ENCODE data around the gene PRTFDC1.

The PRTFDC1 gene

DNA sequence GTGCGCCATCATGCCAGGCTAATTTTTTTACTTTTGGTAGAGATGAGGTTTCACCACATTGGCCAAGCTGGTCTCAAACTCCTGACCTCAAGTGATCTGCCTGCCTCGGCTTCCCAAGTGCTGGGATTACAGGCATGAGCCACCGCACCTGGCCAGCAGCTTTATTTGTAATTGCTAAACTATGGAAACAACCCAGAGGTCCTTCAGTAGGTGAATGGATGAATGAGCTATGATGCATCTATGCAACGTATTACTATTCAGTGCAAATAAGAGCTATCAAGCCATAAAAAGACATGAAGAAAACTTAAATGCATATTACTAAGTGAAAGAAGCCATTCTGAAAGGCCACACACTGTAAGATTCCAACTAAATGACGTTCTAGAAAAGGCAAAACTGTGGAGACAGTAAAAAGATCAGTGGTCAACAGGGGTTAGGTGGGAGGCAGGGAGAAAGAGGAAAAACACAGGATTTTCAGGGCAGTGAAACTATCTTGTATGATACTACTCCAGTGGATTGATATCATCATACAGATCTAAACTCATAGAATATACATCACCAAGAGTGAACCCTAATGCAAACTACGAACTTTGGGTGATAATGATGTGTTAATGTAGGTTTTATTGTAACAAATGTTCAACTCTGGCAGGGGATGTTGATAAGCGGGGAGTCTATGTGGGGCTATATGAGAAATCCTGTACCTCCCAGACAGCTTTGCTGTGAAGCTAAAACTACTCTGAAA lies 66.7 kb downstream of the PRTFDC1 start:
- Histone ChIP-seq H3K27me3 (ENCODE audit: control insufficient read depth, insufficient read depth, low read length) (no peaks in the 10 kb centered on the region), H3K36me3 (ENCODE audit: control insufficient read depth, insufficient read depth, low read length) (no peaks in the 10 kb centered on the region), H3K9me3 (ENCODE audit: control insufficient read depth, insufficient read depth, low read depth, low read length) (no peaks in the 10 kb centered on the region), H3K27ac (ENCODE audit: low read depth, low read length) (no peak overlapping the region), H3K4me3 (ENCODE audit: low read depth, low read length) (no peak overlapping the region), H3K4me1 (ENCODE audit: control insufficient read depth, insufficient read depth, low read length) (peaks cover 4% of the 10 kb centered on the region; the same call in 1 of the 2 replicates), H3K9ac (ENCODE audit: low read length) (no peak overlapping the region)

DNA sequence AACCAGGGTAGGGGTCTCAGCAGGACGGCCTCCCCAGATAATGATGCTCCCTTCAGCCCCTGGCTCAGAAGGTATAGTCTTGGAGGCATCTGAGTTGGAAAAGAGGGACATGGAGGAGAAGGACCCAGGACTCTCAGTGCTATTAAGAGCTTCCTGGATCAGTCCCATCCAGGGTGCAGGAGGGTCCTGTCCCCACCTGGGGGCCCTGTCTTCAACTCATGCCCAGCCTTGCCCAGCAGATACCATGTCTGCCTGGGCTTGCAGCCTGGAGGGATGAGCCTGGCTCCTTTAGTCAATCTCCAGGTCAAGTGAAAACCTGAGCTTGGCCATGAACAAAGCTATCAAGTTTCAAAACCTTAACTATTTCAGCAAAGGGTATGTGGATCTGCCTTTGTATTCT lies 67.6 kb downstream of the PRTFDC1 start:
- no peak overlapping the region for H3K9ac ChIP-seq (ENCODE audit: low read length)
- no peaks in the 10 kb centered on the region for H3K9me3 ChIP-seq (ENCODE audit: control insufficient read depth, insufficient read depth, low read depth, low read length)
- H3K27ac ChIP-seq (ENCODE audit: low read depth, low read length): no peak overlapping the region
- peaks cover 4% of the 10 kb centered on the region; the same call in 1 of the 2 replicates for H3K4me1 ChIP-seq (ENCODE audit: control insufficient read depth, insufficient read depth, low read length)
- no peaks in the 10 kb centered on the region for H3K27me3 ChIP-seq (ENCODE audit: control insufficient read depth, insufficient read depth, low read length)
- no peak overlapping the region for H3K4me3 ChIP-seq (ENCODE audit: low read depth, low read length)
- H3K36me3 ChIP-seq (ENCODE audit: control insufficient read depth, insufficient read depth, low read length): no peaks in the 10 kb centered on the region

DNA sequence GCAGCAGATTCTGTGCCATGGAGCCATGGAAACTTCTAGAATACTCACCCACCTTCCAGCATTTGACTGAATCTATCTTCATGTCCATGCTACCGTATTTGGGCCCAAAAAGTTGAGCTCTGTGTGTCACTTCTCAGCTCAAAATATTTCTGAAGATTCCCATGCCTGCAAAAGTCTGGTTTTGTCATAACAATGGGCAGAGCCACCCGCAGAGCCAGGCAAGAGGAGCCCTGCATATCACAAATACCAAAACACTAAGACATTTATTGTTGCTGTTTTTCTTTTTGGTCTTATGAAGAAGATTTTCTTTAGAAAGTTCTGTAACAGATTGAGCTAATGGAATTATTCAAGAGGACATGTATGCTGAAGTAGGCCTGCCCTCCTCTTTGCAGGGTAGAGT lies 68.1 kb downstream of the PRTFDC1 start:
- Histone ChIP-seq H3K9me3 (ENCODE audit: control insufficient read depth, insufficient read depth, low read depth, low read length) (no peaks in the 10 kb centered on the region), H3K27ac (ENCODE audit: low read depth, low read length) (no peak overlapping the region)

DNA sequence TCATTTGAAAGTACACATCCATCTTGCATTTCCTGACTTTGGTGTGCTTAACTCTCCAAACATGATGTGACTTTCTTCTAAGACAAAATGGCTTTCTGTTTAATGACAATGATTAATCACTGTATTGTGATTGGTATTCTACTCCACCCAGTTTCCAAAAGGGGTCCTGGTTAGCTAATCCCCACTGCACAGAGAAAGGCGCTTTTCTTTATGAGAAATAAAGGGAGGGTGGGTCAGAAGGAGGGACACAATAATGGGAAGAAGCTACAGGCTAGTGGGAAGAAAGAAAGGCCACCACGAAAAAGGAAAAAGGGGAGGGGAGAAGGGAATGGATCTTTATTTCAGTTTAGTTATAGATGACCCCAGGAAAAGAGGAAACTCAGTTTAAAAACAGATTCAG lies 69.2 kb downstream of the PRTFDC1 start:
- H3K36me3 ChIP-seq (ENCODE audit: control insufficient read depth, insufficient read depth, low read length): no peaks in the 10 kb centered on the region
- no peaks in the 10 kb centered on the region for H3K9me3 ChIP-seq (ENCODE audit: control insufficient read depth, insufficient read depth, low read depth, low read length)
- no peak overlapping the region for H3K9ac ChIP-seq (ENCODE audit: low read length)
- H3K27ac ChIP-seq (ENCODE audit: low read depth, low read length): no peak overlapping the region
- peaks cover 4% of the 10 kb centered on the region; the same call in 1 of the 2 replicates for H3K4me1 ChIP-seq (ENCODE audit: control insufficient read depth, insufficient read depth, low read length)
- no peak overlapping the region for H3K4me3 ChIP-seq (ENCODE audit: low read depth, low read length)
- H3K27me3 ChIP-seq (ENCODE audit: control insufficient read depth, insufficient read depth, low read length): no peaks in the 10 kb centered on the region

More for the DNA sequence above, 68.1 kb downstream of the PRTFDC1 start:
- H3K9ac ChIP-seq (ENCODE audit: low read length): no peak overlapping the region
- H3K27me3 ChIP-seq (ENCODE audit: control insufficient read depth, insufficient read depth, low read length): no peaks in the 10 kb centered on the region
- peaks cover 4% of the 10 kb centered on the region; the same call in 1 of the 2 replicates for H3K4me1 ChIP-seq (ENCODE audit: control insufficient read depth, insufficient read depth, low read length)
- no peaks in the 10 kb centered on the region for H3K36me3 ChIP-seq (ENCODE audit: control insufficient read depth, insufficient read depth, low read length)
- no peak overlapping the region for H3K4me3 ChIP-seq (ENCODE audit: low read depth, low read length)

DNA sequence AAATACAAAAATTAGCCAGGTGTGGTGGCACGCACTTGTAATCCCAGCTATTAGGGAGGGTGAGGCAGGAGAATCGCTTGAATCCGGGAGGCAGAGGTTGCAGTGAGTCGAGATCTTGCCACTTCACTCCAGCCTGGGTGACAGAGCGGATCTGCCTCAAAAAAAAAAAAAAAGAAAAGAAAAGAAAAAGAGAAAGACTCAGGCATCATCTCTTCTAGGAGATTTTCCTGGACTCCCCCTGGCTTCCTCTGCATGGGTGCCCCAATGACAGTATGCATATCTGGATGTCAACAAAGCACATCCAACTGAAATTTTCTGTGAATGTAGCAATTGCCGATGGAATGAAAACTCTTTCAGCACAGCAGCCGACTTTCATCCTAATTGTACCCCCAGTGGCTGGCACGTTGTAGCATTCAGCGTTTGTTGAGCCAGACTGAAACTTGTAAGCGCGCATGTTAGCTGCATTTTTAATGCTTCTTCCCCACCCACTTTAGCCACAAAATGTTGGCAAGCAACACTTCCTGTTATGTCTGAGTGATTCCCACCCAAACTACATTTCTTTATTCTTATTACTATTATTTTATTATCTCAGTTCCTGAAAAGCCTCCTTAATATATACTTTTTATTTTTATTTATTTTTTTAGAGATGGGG lies 70.2 kb downstream of the PRTFDC1 start:
- H3K36me3 ChIP-seq (ENCODE audit: control insufficient read depth, insufficient read depth, low read length): no peaks in the 10 kb centered on the region
- H3K9me3 ChIP-seq (ENCODE audit: control insufficient read depth, insufficient read depth, low read depth, low read length): no peaks in the 10 kb centered on the region
- H3K27me3 ChIP-seq (ENCODE audit: control insufficient read depth, insufficient read depth, low read length): no peaks in the 10 kb centered on the region
- H3K9ac ChIP-seq (ENCODE audit: low read length): no peak overlapping the region
- H3K4me3 ChIP-seq (ENCODE audit: low read depth, low read length): no peak overlapping the region
- no peak overlapping the region for H3K27ac ChIP-seq (ENCODE audit: low read depth, low read length)
- peaks cover 4% of the 10 kb centered on the region; the same call in 1 of the 2 replicates for H3K4me1 ChIP-seq (ENCODE audit: control insufficient read depth, insufficient read depth, low read length)

DNA sequence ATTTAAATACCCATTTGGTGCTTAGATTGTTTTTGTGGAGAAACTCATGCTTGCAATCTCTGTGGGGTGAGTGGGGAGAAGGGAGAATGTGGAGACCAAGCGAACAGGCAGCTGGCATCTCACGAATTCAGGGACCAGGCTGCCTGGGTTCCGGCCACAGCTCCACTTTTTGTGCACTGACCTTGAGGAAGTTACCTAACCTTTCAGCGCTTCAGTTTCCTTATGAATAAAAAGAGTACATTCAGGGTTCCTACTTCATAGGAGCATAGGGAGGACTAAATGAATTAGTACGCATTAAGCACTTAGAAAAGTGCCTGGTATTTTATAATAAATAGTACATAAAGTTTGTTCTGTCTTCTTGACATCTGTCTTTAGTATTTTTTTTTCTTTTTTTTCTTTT lies 72.5 kb downstream of the PRTFDC1 start:
- Histone ChIP-seq H3K9ac (ENCODE audit: low read length) (no peak overlapping the region), H3K36me3 (ENCODE audit: control insufficient read depth, insufficient read depth, low read length) (no peaks in the 10 kb centered on the region), H3K9me3 (ENCODE audit: control insufficient read depth, insufficient read depth, low read depth, low read length) (peaks cover 5% of the 10 kb centered on the region), H3K4me3 (ENCODE audit: low read depth, low read length) (no peak overlapping the region), H3K27ac (ENCODE audit: low read depth, low read length) (no peak overlapping the region), H3K4me1 (ENCODE audit: control insufficient read depth, insufficient read depth, low read length) (peaks cover 4% of the 10 kb centered on the region; the same call in 1 of the 2 replicates), H3K27me3 (ENCODE audit: control insufficient read depth, insufficient read depth, low read length) (no peaks in the 10 kb centered on the region)

DNA sequence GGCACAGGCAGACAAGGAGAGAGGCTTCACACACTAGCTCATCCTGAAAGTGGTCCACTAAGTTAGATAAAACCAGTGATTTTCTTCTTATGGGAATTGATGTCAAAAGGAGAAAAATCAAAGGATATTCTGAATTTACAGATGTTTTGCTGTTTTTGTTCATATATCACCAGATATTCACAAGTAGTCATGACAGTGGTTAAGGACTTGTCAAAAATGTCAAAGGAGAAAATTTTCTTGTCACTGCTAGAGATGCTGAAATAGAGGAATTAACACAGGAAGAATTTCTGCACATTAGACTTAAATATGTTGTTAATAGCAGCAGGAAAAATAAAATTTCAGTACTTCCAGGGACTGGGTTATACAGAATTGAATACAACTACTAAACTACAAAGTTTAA lies 78.3 kb downstream of the PRTFDC1 start:
- no peak overlapping the region for H3K27ac ChIP-seq (ENCODE audit: low read depth, low read length)
- peaks cover 9% of the 10 kb centered on the region for H3K9me3 ChIP-seq (ENCODE audit: control insufficient read depth, insufficient read depth, low read depth, low read length)
- H3K36me3 ChIP-seq (ENCODE audit: control insufficient read depth, insufficient read depth, low read length): no peaks in the 10 kb centered on the region
- H3K9ac ChIP-seq (ENCODE audit: low read length): no peak overlapping the region
- no peak overlapping the region for H3K4me3 ChIP-seq (ENCODE audit: low read depth, low read length)
- H3K27me3 ChIP-seq (ENCODE audit: control insufficient read depth, insufficient read depth, low read length): no peaks in the 10 kb centered on the region
- H3K4me1 ChIP-seq (ENCODE audit: control insufficient read depth, insufficient read depth, low read length): peaks cover 5% of the 10 kb centered on the region

DNA sequence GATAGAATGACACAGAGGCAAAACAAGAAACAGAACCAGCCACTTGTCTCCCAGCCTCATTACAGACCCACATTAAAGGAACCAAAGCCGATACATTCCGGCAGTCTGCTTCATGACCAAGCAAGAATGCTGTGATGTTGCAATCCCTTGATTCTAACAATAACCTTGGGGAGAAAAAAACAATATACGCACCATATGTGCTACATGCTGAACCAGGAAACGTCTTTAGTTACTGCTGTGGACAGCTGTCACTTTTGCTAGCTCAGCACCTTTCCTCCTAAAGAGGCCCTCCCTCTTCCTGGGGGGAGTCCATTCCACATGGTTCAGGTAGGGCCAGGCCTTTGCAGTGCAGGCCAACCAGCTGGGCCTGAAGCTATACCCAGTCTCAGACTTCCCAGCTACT lies 79.1 kb downstream of the PRTFDC1 start:
- H3K9me3 ChIP-seq (ENCODE audit: control insufficient read depth, insufficient read depth, low read depth, low read length): peaks cover 9% of the 10 kb centered on the region
- peaks cover 5% of the 10 kb centered on the region for H3K4me1 ChIP-seq (ENCODE audit: control insufficient read depth, insufficient read depth, low read length)
- no peak overlapping the region for H3K27ac ChIP-seq (ENCODE audit: low read depth, low read length)
- no peaks in the 10 kb centered on the region for H3K36me3 ChIP-seq (ENCODE audit: control insufficient read depth, insufficient read depth, low read length)
- no peak overlapping the region for H3K4me3 ChIP-seq (ENCODE audit: low read depth, low read length)
- H3K27me3 ChIP-seq (ENCODE audit: control insufficient read depth, insufficient read depth, low read length): no peaks in the 10 kb centered on the region
- no peak overlapping the region for H3K9ac ChIP-seq (ENCODE audit: low read length)

DNA sequence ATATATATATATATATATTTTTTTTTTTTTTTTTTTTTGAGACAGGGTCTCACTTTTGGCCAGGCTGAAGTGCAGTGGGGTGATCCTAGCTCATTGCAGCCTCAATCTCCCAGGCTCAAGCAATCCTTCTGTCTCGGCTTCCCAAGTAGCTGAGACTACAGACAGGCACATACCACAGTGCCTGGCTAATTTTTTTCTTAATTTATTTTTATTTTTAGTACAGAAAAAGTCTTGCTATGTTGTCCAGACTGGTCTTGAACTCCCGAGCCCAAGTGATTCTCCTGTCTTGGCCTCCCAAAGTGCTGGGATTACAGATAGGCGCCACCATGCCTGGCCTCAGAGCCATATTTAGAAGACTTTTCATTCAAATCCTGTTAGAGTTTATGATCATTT lies 79.6 kb downstream of the PRTFDC1 start:
- Histone ChIP-seq H3K4me3 (ENCODE audit: low read depth, low read length) (no peak overlapping the region), H3K9me3 (ENCODE audit: control insufficient read depth, insufficient read depth, low read depth, low read length) (peaks cover 9% of the 10 kb centered on the region), H3K27me3 (ENCODE audit: control insufficient read depth, insufficient read depth, low read length) (no peaks in the 10 kb centered on the region), H3K36me3 (ENCODE audit: control insufficient read depth, insufficient read depth, low read length) (no peaks in the 10 kb centered on the region), H3K4me1 (ENCODE audit: control insufficient read depth, insufficient read depth, low read length) (peaks cover 5% of the 10 kb centered on the region), H3K9ac (ENCODE audit: low read length) (no peak overlapping the region), H3K27ac (ENCODE audit: low read depth, low read length) (no peak overlapping the region)

DNA sequence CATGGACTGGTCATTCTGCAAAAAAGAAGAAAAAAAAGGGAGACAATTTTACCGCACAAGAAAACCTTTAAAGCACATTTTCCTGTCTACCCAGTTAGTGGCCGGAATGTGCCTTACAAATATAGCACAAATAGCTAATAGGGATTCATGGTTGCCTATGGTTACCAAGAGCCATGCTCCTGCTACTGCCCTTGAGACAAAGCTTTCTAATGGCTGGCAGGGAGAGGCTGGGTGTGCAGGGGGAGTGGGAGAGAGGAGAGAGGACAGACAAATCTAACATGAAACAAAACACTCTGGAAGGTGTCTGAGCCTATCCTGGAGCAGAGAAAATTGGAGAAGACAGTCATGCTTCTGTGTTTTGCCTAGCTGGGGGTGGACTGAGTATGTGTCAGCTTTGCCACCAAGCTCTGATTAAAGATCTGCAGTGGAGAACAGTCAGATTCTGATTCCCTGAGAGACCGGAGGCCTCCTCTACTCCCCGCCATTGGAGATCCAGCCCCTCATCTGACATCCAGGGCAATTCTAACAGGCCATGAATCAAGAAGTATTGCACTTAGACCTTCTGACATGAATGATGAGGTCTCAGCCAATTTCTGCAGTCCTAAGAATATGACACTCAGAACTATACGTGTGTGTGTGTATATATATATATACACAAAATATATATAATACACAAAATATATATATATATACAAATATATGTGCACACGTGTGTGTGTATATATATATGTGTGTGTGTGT lies 80.2 kb downstream of the PRTFDC1 start:
- Histone ChIP-seq H3K9ac (ENCODE audit: low read length) (no peak overlapping the region), H3K4me3 (ENCODE audit: low read depth, low read length) (no peak overlapping the region), H3K36me3 (ENCODE audit: control insufficient read depth, insufficient read depth, low read length) (no peaks in the 10 kb centered on the region), H3K27me3 (ENCODE audit: control insufficient read depth, insufficient read depth, low read length) (no peaks in the 10 kb centered on the region), H3K4me1 (ENCODE audit: control insufficient read depth, insufficient read depth, low read length) (peaks cover 7% of the 10 kb centered on the region), H3K27ac (ENCODE audit: low read depth, low read length) (no peak overlapping the region), H3K9me3 (ENCODE audit: control insufficient read depth, insufficient read depth, low read depth, low read length) (peaks cover 9% of the 10 kb centered on the region)

All from HUES6 (cell line).